HEK293T (cell line): ENCODE measurements around the gene CDH16.

ENCODE experiments used
- CTCF ChIA-PET: fragments of 350-600 bp; formaldehyde crosslinking; extraction: SDS; loops from one replicate; lab custom pipeline; 2021; ENCODE audit warnings: antibody characterized with exemption, inconsistent platforms; lab: Yijun Ruan, JAX
- POLR2A ChIA-PET: fragments of 350-600 bp; formaldehyde crosslinking; extraction: SDS; loops from one replicate; lab custom pipeline; 2020; ENCODE audit warnings: antibody characterized with exemption, inconsistent platforms; lab: Yijun Ruan, JAX
- DNase-seq: peaks from one replicate; pipeline ENCODE4 v3.0.0; 2012; ENCODE audit warnings: mixed read lengths; ENCODE audit errors: extremely low spot score
- ARNT ChIP-seq: fragments of 450-650 bp; IDR thresholded peaks from 2 replicates; pipeline ENCODE4 v1.6.1; 2017; ENCODE audit warnings: mild to moderate bottlenecking
- BHLHE40 ChIP-seq: fragments of 450-650 bp; IDR thresholded peaks from 2 replicates; pipeline ENCODE4 v1.6.1; 2016; ENCODE audit warnings: mild to moderate bottlenecking, moderate library complexity, borderline replicate concordance
- CTBP1 ChIP-seq: fragments of 450-650 bp; IDR thresholded peaks from 2 replicates; pipeline ENCODE4 v1.6.1; 2016; ENCODE audit warnings: borderline replicate concordance
- ELF4 ChIP-seq: fragments of 450-650 bp; IDR thresholded peaks from 2 replicates; pipeline ENCODE4 v1.6.1; 2017; ENCODE audit warnings: antibody characterized with exemption
- FOXA1 ChIP-seq: fragments of 450-650 bp; IDR thresholded peaks from 2 replicates; pipeline ENCODE4 v1.6.1; 2016; ENCODE audit warnings: mild to moderate bottlenecking
- FOXK2 ChIP-seq: fragments of 450-650 bp; IDR thresholded peaks from 2 replicates; pipeline ENCODE4 v1.6.1; 2016; ENCODE audit warnings: mild to moderate bottlenecking
- FOXM1 ChIP-seq: fragments of 450-650 bp; IDR thresholded peaks from 2 replicates; pipeline ENCODE4 v1.6.1; 2017; ENCODE audit warnings: mild to moderate bottlenecking, borderline replicate concordance
- HDGF ChIP-seq: fragments of 450-650 bp; IDR thresholded peaks from 2 replicates; pipeline ENCODE4 v1.6.1; 2017; ENCODE audit warnings: antibody characterized with exemption, borderline replicate concordance
- L3MBTL2 ChIP-seq: fragments of 450-650 bp; conservative IDR thresholded peaks from 2 replicates; pipeline ENCODE4 v1.6.1; 2016; ENCODE audit warnings: mild to moderate bottlenecking
- LEF1 ChIP-seq: fragments of 450-650 bp; IDR thresholded peaks from 2 replicates; pipeline ENCODE4 v1.6.1; 2017; ENCODE audit warnings: mild to moderate bottlenecking, borderline replicate concordance
- NFRKB ChIP-seq: fragments of 450-650 bp; IDR thresholded peaks from 2 replicates; pipeline ENCODE4 v1.6.1; 2016; ENCODE audit warnings: mild to moderate bottlenecking, moderate library complexity
- SP1 ChIP-seq: fragments of 450-650 bp; IDR thresholded peaks from 2 replicates; pipeline ENCODE4 v1.6.1; 2017
- SUZ12 ChIP-seq: fragments of 450-650 bp; IDR thresholded peaks from 2 replicates; pipeline ENCODE4 v1.6.1; 2016; ENCODE audit warnings: mild to moderate bottlenecking
- TARDBP ChIP-seq: fragments of 450-650 bp; IDR thresholded peaks from 2 replicates; pipeline ENCODE4 v1.6.1; 2016
- ZNF384 ChIP-seq: fragments of 450-650 bp; IDR thresholded peaks from 2 replicates; pipeline ENCODE4 v1.6.1; 2016
- TF ChIP-seq, protein P1 (sequence below): fragments of 450-650 bp; IDR thresholded peaks from 2 replicates; pipeline ENCODE4 v1.6.1; 2016

Gene CDH16

DNA sequence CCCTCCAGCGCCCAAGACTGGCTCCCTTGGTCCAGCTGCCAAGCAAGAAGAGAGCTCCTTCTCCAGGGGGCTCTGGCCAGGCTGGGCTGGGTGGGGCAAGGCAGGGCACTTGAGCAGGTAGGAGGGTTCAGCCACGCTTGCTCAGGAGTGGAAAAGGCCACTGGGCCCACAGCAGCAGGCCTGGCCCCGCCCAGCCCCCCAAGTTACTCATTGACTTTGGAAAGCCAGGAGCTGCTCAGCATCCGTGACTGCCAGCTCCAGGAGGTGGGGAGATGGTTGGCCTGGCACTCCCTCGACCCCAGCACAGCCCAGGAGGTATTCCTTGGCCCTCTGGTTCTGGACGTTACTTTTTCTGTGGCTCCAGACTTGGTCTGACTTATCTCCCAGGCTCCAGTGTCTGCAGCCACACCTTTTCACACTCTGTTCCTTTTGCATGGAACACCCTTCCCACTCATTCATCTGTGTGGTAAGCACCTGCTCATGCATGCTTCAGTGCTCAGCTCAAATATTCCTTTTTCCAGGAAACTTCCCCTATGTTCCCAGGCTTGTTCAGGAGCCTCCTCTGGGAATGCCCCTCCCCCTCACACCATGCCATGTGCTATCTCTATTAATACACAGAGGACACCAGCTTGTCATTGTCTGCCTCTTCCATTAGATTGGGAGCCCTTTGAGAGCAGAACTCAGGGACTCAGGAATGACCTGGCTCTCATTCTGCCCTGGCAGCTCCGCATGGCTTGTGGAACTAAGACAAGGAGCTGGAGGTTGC lies at the start of gene CDH16:
TSS of gene CDH16 (minus strand) at position 83 of the 766 bp plus-strand sequence. CDS start 820 bp downstream, outside the sequence.
- POLR2A ChIA-PET, result interaction anchor here (0.6 to 1.5 kb wide), 3 partner anchors 8 to 19 kb away, joined by 3 to 4 read pairs (median 4); no protein-coding TSS in a partner anchor
- CTCF ChIA-PET, result interaction anchor here (0.7 to 1.7 kb wide), 5 partner anchors 9 to 46 kb away, joined by 3 to 12 read pairs (median 4); no protein-coding TSS in a partner anchor
- DNase-seq, result no peak
- no peak for TF ChIP-seq NFRKB
- no peak for TF ChIP-seq SP1
- no peak for TF ChIP-seq SUZ12
- no peak for TF ChIP-seq BHLHE40

DNA sequence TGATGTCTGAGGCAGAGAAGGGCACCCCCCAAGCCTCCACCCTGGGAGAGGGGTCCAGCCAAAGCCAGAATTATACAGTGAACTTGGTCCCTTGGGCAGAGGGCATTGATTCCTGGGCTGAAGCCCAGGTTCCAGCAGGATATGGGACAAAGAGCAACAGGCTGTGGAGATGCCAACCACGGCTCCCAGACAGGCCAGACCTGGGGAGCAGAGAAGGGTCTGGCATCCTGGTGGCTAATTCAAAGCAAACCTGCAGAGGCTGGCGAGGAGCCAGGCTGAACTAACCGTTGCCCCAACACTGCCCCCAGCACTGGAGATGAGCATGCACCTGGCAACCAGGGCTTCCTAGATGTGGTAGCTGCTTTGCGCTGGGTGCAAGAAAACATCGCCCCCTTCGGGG lies 45.4 kb upstream of the CDH16 start:
- TF ChIP-seq TARDBP (no peak), BHLHE40 (no peak), ELF4 (no peak), LEF1 (no peak), L3MBTL2 (no peak), SUZ12 (no peak), FOXM1 (no peak), HDGF (no peak), NFRKB (no peak), FOXA1 (no peak), SP1 (no peak), CTBP1 (no peak), ARNT (no peak), FOXK2 (no peak), ZNF384 (no peak)
- TF ChIP-seq, protein P1, sequence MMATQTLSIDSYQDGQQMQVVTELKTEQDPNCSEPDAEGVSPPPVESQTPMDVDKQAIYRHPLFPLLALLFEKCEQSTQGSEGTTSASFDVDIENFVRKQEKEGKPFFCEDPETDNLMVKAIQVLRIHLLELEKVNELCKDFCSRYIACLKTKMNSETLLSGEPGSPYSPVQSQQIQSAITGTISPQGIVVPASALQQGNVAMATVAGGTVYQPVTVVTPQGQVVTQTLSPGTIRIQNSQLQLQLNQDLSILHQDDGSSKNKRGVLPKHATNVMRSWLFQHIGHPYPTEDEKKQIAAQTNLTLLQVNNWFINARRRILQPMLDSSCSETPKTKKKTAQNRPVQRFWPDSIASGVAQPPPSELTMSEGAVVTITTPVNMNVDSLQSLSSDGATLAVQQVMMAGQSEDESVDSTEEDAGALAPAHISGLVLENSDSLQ, result no peak
- ChIA-PET CTCF (no interaction called here), POLR2A (no interaction called here)
- DNase-seq, result no peak

DNA sequence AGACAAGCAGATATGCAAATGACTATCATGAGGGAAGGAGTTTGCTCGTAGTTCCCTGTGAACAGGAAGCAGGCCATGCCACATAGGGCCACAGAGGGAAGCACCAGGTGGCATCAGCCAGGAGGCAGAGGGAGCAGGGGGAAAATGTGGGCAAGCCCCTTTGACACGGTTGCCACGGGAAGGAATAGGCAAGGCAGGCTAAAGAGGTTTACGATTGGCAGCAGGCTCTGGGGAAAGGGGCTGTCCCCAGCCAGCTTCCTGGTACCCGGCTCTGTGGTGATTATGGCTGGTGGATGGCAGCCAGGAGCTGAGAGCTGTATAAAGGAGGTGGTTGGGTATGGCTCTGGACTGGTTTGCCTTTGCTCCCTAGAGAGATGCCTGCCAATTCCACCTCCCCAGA lies 43.2 kb upstream of the CDH16 start:
- DNase-seq, result no peak
- POLR2A ChIA-PET, result interaction anchor here (1.4 to 1.5 kb wide), 2 partner anchors 11 to 193 kb away, joined by 7 to 10 read pairs; no protein-coding TSS in a partner anchor

DNA sequence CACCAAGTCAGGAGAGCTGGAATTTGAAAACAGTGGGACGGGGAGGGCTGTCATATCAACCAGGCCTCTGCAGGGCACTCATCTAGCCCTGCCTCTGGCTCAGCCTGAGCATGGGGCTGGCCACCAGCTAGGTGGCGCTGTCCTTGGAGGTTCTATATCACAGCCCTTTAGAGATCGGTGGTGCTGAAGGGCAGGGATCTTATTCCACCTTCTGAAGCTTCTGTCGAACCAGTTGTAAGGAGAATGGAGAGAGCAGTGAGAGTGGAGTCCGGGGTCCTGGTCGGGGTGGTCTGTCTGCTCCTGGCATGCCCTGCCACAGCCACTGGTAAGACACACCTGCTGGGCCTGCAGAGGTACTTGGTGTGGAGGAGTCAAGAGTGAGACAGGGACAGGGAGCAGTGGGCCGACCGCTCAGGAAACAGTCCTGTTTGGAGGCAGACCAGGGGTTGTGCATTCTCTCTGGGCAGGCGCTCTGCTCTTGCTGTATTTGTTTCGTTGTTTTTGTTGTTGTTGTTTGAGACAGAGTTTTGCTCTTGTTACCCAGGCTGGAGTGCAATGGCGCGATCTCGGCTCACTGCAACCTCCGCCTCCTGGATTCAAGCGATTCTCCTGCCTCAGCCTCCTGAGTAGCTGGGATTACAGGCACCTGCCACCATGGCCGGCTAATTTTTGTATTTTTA lies 42.5 kb upstream of the CDH16 start, which contains the start of gene CES3:
TSS of gene CES3 (plus strand) at position 202 of the 680 bp plus-strand sequence. CDS start at position 244, 42 bp downstream.
- ChIA-PET CTCF (interaction anchor here (0.5 to 1.4 kb wide), 14 partner anchors 9 to 456 kb away, joined by 3 to 6 read pairs (median 3); partner anchors contain the start of gene TMEM208), POLR2A (interaction anchor here (0.7 to 1.5 kb wide), 12 partner anchors 11 to 276 kb away, joined by 3 to 10 read pairs (median 3); partner anchors contain the start of gene NOL3)
- DNase-seq, result peak; percentile 89
- TF ChIP-seq HDGF (no peak; the same call in 1 of the 2 replicates), FOXK2 (no peak), ELF4 (no peak), TARDBP (no peak)
- TF ChIP-seq, protein P1, result peak; percentile 74

More for the DNA sequence above, 43.2 kb upstream of the CDH16 start:
- TF ChIP-seq HDGF (no peak), FOXM1 (no peak), FOXK2 (no peak), BHLHE40 (no peak)
- CTCF ChIA-PET, result interaction anchor here (1.4 kb wide), 1 partner anchor 180 kb away, joined by 6 read pairs; no protein-coding TSS in a partner anchor

DNA sequence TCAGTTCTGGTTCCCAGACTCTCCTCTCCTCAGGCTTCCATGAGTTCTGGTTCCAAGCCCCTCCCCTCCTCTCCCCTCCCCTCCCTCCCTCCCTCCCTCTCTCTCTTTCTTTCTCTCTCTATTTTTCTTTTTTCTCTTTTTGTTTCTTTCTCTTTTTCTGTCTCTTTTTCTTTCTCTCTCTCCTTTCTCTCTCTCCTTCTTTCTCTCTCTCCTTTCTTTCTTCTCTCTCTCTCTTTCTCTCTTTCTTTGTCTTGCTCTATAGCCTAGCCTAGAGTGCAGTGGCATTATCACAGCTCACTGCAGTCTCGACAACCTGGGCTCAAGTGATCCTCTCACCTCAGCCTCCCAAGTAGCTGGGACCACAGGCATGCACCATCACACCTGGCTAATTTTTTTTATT lies 41.6 kb upstream of the CDH16 start:
- no peak for DNase-seq
- no peak for TF ChIP-seq ZNF384
- TF ChIP-seq BHLHE40, result no peak
- no peak for TF ChIP-seq SUZ12
- no peak for TF ChIP-seq FOXM1
- TF ChIP-seq FOXA1, result no peak
- TF ChIP-seq FOXK2, result no peak
- TF ChIP-seq LEF1, result no peak
- no peak for TF ChIP-seq L3MBTL2
- ChIA-PET POLR2A (interaction anchor here (0.7 to 1.1 kb wide), 4 partner anchors 16 to 192 kb away, joined by 3 to 8 read pairs (median 4); no protein-coding TSS in a partner anchor), CTCF (interaction anchor here (0.6 to 1.2 kb wide), 9 partner anchors 17 to 267 kb away, joined by 3 to 4 read pairs (median 3); partner anchors contain the start of gene TMEM208)

DNA sequence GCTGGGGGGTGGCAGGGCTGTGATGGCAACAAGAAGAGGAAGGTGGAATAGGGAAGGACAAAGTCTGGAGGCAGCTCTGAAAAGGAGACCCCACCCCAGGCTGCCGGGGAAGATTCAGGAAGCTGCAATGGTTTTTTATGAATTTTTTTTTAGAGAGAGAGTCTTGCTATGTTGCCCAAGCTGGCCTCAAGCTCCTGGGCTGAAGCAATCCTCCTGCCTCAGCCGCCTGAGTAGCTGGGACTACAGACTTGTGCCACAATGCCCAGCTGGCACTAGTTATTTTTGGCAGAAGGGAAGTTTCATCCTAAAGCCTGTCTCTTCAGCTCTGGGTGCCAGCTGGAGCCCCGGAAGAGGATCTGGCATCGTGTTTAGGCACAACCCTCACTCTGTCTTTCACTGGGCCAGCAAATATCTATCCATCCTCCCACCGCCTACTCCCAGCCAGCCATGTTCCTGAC lies 41.0 kb upstream of the CDH16 start:
- no peak for TF ChIP-seq FOXA1
- no peak for TF ChIP-seq SUZ12
- TF ChIP-seq TARDBP, result no peak
- TF ChIP-seq HDGF, result no peak
- no peak for TF ChIP-seq ELF4
- TF ChIP-seq, protein P1, result no peak
- TF ChIP-seq NFRKB, result no peak
- TF ChIP-seq ZNF384, result no peak
- no peak for TF ChIP-seq LEF1
- TF ChIP-seq FOXM1, result no peak
- TF ChIP-seq BHLHE40, result no peak
- TF ChIP-seq ARNT, result no peak
- TF ChIP-seq CTBP1, result no peak
- no peak for TF ChIP-seq SP1
- no peak for TF ChIP-seq L3MBTL2
- TF ChIP-seq FOXK2, result no peak
- no peak for DNase-seq
- POLR2A ChIA-PET, result no interaction called here
- CTCF ChIA-PET, result interaction anchor here (0.6 to 2.0 kb wide), 4 partner anchors 23 to 197 kb away, joined by 3 to 5 read pairs (median 3); no protein-coding TSS in a partner anchor
